ENCODE results near the gene TAOK3.
"Not testable (repeated sequence)": the region's sequence is repeated elsewhere in the genome, so short reads cannot be mapped to it uniquely, and the experiment has no call there.

Gene TAOK3

GRCh38 chr12:118288174-118288573 is 84.5 kb downstream of the TAOK3 start:
- DNase-seq: no peak

GRCh38 chr12:118287728-118288127 is 85.0 kb downstream of the TAOK3 start:
- DNase-seq: no peak

- no peak for DNase-seq
Observed at GRCh38 chr12:118282767-118283166, 89.9 kb downstream of the TAOK3 start.

- DNase-seq: not testable (repeated sequence)
Observed at GRCh38 chr12:118278288-118278687, 94.4 kb downstream of the TAOK3 start.

GRCh38 chr12:118274066-118274465 is 98.6 kb downstream of the TAOK3 start:
- DNase-seq: no peak

- DNase-seq: peak; percentile 32
Observed at GRCh38 chr12:118271770-118272417, 100.8 kb downstream of the TAOK3 start.

GRCh38 chr12:118271183-118271582 is 101.5 kb downstream of the TAOK3 start:
- DNase-seq: no peak

GRCh38 chr12:118269806-118270205 is 102.9 kb downstream of the TAOK3 start:
- no peak for DNase-seq

GRCh38 chr12:118259079-118259478 is 113.6 kb downstream of the TAOK3 start:
- no peak for DNase-seq

- no peak for DNase-seq
Observed at GRCh38 chr12:118256352-118256751, 116.4 kb downstream of the TAOK3 start.

GRCh38 chr12:118249547-118249946 is 123.2 kb downstream of the TAOK3 start:
- DNase-seq: no peak

- DNase-seq: not testable (repeated sequence)
Observed at GRCh38 chr12:118245886-118246285, 126.8 kb downstream of the TAOK3 start.

- DNase-seq: no peak
Observed at GRCh38 chr12:118238888-118239287, 133.8 kb downstream of the TAOK3 start.

GRCh38 chr12:118237908-118238307 is 134.8 kb downstream of the TAOK3 start:
- DNase-seq: no peak

GRCh38 chr12:118237052-118237665 is 135.5 kb downstream of the TAOK3 start:
- no peak for DNase-seq

GRCh38 chr12:118220702-118221101 is 152.0 kb downstream of the TAOK3 start:
- no peak for DNase-seq

- DNase-seq: no peak
Observed at GRCh38 chr12:118219772-118220171, 152.9 kb downstream of the TAOK3 start.

- DNase-seq: no peak
Observed at GRCh38 chr12:118219106-118219505, 153.6 kb downstream of the TAOK3 start.

GRCh38 chr12:118213452-118213851 is 159.3 kb downstream of the TAOK3 start:
- no peak for DNase-seq

- DNase-seq: no peak
Observed at GRCh38 chr12:118212606-118213005, 160.1 kb downstream of the TAOK3 start.

- no peak for DNase-seq
Observed at GRCh38 chr12:118206107-118206412, 166.6 kb downstream of the TAOK3 start.

GRCh38 chr12:118193958-118194357 is 178.7 kb downstream of the TAOK3 start:
- no peak for DNase-seq

- no peak for DNase-seq
Observed at GRCh38 chr12:118193477-118193876, 179.2 kb downstream of the TAOK3 start.

GRCh38 chr12:118190266-118190665 is 182.4 kb downstream of the TAOK3 start:
- DNase-seq: no peak

GRCh38 chr12:118189741-118190191 is 182.9 kb downstream of the TAOK3 start:
- no peak for DNase-seq
